ENCODE data around the gene DDX28. TPM values are rescaled to one million over a fixed set of nuclear protein-coding genes. Genes with fewer than 3 reads are reported as not detected.
"Not testable (repeated sequence)": the region's sequence is repeated elsewhere in the genome, so short reads cannot be mapped to it uniquely, and the experiment has no call there.

DDX28 gene
- total RNA-seq, 1 donor from 2014 or later = 5.1 TPM

DNA sequence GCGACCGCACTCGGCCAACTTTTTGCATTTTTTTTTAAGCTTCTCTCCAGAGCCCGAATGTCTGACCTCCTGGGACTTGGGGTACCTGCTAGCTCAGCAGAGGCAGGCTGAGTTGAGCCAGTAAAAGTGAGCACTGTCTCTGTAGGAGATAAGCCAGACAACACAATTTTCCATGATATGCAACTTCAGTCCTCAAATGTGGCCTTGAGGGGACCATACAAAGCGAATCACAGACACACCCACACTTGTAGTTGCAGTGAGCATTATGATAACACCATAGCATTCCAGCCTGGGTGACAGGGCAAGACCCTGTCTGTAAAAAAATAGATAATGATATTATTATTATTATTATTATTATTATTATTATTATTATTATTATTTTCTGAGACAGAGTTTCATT lies 26.4 kb downstream of the DDX28 start:
- ATAC-seq (no peak), DNase-seq (ENCODE audit: low spot score) (no peak)

- DNase-seq (ENCODE audit: low spot score) (no peak), ATAC-seq (no peak)
Measured at GRCh38 chr16:67995423-67995822, 27.6 kb downstream of the DDX28 start.

GRCh38 chr16:67994040-67994408 lies 29.0 kb downstream of the DDX28 start:
- ATAC-seq = peak; percentile 3

GRCh38 chr16:67993207-67994039 lies 29.6 kb downstream of the DDX28 start:
- ATAC-seq = peak; percentile 97
- peak; percentile 80 for DNase-seq (ENCODE audit: low spot score)

More at GRCh38 chr16:67994040-67994408, 29.0 kb downstream of the DDX28 start:
- DNase-seq (ENCODE audit: low spot score) = not testable (repeated sequence)

GRCh38 chr16:67992661-67993206 lies 30.3 kb downstream of the DDX28 start:
- ATAC-seq = no peak
- DNase-seq (ENCODE audit: low spot score) = no peak

- DNase-seq (ENCODE audit: low spot score) (no peak), ATAC-seq (no peak)
Measured at GRCh38 chr16:67990018-67990386, 33.0 kb downstream of the DDX28 start.

DNA sequence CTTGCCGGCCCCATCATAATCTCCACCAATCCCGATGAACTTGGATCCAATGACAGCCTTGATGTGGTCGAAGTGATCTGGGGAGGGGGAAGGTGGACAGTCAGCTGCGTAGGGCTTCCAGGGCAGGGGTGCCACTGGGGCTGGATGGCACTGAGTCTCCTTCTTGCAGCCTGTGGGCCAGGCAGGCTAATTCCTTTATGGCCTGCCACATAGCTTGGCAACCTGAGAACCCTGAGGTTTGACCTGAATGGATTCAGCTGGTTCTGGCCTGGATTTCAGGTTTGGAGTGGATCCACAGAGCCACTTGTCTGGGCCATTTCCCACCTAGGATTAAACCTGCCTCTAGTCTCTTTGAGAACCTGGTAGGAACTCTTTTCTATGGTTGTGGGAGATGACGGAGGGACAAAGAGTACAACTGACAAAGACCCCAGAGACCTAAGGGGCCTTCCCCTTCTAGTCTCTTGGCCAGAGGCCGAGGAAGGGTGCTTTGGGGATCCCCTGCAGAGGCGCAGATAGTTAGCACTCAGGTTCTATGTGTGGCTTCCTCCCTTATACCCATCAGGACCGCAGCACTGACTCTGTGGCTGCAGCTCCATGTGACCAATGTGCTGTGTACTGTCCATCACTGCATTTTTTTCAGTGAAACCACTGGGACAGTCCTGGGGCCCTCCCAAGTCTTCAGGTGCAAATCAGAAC lies 33.6 kb downstream of the DDX28 start:
- DNase-seq (ENCODE audit: low spot score) = no peak
- no peak for ATAC-seq

- no peak for ATAC-seq
- no peak for DNase-seq (ENCODE audit: low spot score)
Measured at GRCh38 chr16:67988675-67989074, 34.4 kb downstream of the DDX28 start.

DNA sequence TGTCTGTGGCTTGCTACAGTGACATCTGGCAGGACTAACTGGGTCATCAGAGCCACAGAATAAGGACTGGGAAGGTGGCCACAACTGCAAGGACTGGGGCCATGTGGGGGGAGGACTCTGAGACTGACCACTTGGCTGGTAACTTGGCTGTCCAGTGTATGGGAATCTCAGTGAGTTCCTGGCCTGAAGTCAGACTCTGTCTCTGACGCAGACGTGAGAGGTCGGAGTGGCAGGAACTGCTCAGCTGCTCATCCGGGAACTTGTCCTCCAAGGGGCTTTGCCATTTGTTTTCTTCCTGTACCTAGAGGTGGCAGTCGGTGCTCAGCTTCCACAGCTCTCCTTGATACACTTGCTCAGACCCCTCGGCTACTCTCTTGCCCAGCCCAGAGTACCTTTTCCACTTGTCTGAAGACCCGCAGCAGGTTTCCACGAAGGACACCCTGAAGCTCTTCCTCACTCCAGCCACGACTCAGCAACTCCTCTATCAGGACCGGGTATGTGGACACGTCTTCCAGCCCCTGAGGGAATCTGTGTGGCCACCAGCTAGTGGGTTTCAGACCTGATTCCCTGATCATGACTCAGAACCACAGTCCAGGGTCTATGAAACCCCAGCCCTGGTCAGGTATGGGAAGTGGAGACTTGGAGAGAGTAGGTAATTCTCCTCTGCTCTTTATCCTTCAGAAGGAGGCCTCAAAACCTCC lies 35.4 kb downstream of the DDX28 start:
- ATAC-seq (peak; percentile 55), DNase-seq (ENCODE audit: low spot score) (no peak)

DNA sequence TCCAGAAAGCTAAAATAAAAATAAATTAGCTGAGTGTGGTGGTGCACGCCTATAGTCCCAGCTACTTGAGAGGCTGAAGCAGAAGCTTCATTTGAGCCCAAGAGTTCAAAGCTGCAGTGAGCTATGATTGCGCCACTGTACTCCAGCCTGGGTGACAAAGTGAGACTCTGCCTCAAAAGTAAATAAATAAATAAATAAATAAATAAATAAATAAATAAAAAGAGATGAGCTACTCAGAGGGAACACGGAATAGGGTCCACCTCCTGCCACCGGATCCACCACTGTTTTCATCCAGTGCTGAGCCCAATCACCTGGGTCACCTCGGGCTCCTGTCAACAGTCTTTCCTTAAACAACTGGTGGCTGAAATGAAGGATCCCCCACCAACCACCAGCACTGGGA lies 36.1 kb downstream of the DDX28 start:
- DNase-seq (ENCODE audit: low spot score) (no peak), ATAC-seq (no peak)

GRCh38 chr16:67982011-67982696 lies 40.9 kb downstream of the DDX28 start:
- ATAC-seq (no peak), DNase-seq (ENCODE audit: low spot score) (no peak)

GRCh38 chr16:67979955-67980678 lies 42.9 kb downstream of the DDX28 start, which contains the start of gene DPEP3:
TSS of gene DPEP3 (minus strand) at chr16:67980499. CDS start at chr16:67980380, 119 bp downstream.
- no peak for ATAC-seq
- no peak for DNase-seq (ENCODE audit: low spot score)

DNA sequence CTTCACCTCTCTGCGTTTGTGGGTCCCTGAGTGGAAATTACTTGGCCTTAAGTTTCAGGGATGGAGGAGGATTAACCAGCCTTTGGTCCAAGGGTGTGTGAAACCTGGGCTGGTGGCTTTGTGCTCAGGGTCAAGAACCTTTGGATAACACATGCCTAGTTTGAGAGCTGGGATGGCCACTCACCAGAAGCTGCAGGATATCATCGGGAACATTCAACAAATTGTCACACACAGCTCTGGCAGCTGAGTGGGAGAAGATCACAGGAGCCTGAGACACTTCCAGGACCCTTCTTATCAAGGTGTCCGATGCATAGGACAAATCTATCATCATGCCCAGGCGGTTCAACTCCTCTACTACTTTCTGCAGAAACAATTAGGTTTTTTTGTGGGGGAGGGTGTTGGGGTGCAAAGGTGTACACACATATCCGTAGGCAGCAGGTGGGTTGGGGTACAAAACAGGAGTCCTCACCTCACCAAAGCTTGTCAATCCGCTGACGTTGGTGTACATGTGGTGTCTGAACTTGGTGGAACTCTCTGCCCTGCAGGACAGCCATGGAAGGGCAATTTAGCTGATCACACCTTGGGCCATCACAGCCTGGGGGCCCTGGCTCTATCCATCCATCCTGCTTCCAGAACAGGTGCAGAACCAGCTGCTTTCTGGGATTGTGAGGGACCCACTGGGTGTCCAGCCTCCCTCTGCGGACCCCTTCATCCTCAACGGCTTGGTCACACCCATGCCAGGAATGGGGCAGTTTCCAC lies 45.4 kb downstream of the DDX28 start:
- DNase-seq (ENCODE audit: low spot score) (no peak), ATAC-seq (no peak)

DNA sequence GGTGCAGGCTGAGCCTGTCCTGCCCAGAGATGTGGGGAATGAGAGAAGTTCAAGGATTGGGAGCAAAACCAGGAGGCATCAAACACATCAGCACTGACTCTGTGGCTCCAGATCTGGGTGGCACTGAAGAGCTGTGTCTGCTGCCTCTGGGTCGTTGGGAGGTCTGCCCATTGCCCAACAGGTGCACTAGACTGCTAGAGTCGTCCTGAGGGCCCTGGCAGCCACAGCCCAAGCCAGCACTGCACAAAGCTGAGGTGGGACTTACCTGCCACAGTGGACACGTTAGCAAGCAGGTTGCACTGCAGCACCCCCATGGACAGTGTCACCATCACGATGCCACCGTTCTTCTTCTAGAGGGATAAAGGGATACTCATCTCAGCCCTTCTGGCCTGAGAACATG lies 46.0 kb downstream of the DDX28 start:
- ATAC-seq = no peak
- no peak for DNase-seq (ENCODE audit: low spot score)

- no peak for ATAC-seq
- no peak for DNase-seq (ENCODE audit: low spot score)
Measured at GRCh38 chr16:67976205-67976604, 46.8 kb downstream of the DDX28 start.

- DNase-seq (ENCODE audit: low spot score) (no peak), ATAC-seq (no peak)
Measured at GRCh38 chr16:67975321-67976105, 47.5 kb downstream of the DDX28 start.

DNA sequence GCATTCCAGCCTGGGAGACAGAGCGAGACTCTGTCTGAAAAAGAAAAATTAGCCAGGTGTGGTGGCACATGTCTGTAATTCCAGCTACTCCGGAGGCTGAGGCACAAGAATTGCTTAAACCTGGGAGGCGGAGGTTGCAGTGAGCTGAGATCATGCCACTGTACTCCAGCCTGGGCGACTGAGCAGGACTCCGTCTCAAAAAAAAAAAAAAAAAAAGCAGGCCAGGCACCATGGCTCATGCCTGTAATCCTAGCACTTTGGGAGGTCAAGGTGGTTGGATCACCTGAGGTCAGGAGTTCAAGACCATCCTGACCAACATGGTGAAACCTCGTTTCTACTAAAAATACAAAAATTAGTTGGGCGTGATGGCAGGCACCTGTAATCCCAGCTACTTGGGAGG lies 50.7 kb downstream of the DDX28 start:
- DNase-seq (ENCODE audit: low spot score); ATAC-seq: not testable (repeated sequence)

DNA sequence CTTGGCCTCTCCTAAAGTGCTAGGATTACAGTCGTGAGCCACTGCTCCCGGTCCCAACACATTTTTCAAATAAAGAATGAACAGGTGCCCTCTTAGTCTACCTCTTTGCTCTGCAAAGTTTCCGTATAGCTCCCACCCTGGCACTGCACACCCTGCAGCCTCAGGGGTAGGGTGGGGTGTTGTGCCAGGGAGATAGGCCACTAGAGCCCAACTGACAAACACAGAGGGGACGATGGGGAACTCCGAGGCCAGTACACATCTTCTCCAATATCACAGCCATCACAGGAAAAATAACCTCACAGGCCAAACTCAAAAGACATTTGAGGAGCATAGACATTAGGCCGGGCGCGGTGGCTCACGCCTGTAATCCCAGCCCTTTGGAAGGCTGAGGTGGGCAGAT lies 51.9 kb downstream of the DDX28 start:
- ATAC-seq = no peak

More for the DNA sequence above, 51.9 kb downstream of the DDX28 start:
- DNase-seq (ENCODE audit: low spot score) = no peak

All from left lobe of liver (tissue), 2 donors.